ENCODE results near the gene KCMF1. TPM values are rescaled to one million over a fixed set of nuclear protein-coding genes. Genes with fewer than 3 reads are reported as not detected.

KCMF1 gene
- total and polyA plus RNA-seq, 4 donors, result 10.5 to 45.4 (median 23.1) TPM

DNA sequence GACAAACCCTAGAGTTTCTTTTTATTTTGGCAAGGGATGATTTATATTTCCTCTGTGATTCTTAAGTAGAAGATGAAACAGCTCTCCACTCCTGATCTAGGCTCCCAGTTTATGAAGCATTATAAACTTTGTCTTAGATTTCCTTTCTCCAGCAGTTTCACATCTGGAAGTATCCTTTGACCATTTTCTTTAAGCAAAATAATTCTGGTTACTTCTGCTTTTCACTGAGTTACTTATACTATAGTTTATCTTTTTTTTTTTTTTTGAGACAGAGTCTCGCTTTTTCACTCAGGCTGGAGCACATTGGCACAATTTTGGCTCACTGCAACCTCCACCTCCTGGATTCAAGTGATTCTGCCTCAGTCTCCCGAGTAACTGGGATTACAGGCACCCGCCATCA, 45.5 kb downstream of the KCMF1 start:
- TF ChIP-seq HNF4A (conservative IDR thresholded peaks at IDR 0.05) (no peak), JUND (IDR thresholded peaks at IDR 0.05) (no peak), GABPA (IDR thresholded peaks at IDR 0.05 in 1 of 2, conservative IDR thresholded peaks at IDR 0.05 in 1 of 2) (no peak), EGR1 (IDR thresholded peaks at IDR 0.05; ENCODE audit: low read depth in 2 of 2) (no peak), RXRA (IDR thresholded peaks at IDR 0.05) (no peak), RAD21 (IDR thresholded peaks at IDR 0.05) (no peak), FOXA2 (IDR thresholded peaks at IDR 0.05) (no peak), SP1 (IDR thresholded peaks at IDR 0.05) (no peak), FOXA1 (IDR thresholded peaks at IDR 0.05) (no peak), NR2F2 (IDR thresholded peaks at IDR 0.05) (no peak)
- TF ChIP-seq, protein P1, sequence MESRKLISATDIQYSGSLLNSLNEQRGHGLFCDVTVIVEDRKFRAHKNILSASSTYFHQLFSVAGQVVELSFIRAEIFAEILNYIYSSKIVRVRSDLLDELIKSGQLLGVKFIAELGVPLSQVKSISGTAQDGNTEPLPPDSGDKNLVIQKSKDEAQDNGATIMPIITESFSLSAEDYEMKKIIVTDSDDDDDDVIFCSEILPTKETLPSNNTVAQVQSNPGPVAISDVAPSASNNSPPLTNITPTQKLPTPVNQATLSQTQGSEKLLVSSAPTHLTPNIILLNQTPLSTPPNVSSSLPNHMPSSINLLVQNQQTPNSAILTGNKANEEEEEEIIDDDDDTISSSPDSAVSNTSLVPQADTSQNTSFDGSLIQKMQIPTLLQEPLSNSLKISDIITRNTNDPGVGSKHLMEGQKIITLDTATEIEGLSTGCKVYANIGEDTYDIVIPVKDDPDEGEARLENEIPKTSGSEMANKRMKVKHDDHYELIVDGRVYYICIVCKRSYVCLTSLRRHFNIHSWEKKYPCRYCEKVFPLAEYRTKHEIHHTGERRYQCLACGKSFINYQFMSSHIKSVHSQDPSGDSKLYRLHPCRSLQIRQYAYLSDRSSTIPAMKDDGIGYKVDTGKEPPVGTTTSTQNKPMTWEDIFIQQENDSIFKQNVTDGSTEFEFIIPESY (IDR thresholded peaks at IDR 0.05), result no peak
- TF ChIP-seq, protein P2, sequence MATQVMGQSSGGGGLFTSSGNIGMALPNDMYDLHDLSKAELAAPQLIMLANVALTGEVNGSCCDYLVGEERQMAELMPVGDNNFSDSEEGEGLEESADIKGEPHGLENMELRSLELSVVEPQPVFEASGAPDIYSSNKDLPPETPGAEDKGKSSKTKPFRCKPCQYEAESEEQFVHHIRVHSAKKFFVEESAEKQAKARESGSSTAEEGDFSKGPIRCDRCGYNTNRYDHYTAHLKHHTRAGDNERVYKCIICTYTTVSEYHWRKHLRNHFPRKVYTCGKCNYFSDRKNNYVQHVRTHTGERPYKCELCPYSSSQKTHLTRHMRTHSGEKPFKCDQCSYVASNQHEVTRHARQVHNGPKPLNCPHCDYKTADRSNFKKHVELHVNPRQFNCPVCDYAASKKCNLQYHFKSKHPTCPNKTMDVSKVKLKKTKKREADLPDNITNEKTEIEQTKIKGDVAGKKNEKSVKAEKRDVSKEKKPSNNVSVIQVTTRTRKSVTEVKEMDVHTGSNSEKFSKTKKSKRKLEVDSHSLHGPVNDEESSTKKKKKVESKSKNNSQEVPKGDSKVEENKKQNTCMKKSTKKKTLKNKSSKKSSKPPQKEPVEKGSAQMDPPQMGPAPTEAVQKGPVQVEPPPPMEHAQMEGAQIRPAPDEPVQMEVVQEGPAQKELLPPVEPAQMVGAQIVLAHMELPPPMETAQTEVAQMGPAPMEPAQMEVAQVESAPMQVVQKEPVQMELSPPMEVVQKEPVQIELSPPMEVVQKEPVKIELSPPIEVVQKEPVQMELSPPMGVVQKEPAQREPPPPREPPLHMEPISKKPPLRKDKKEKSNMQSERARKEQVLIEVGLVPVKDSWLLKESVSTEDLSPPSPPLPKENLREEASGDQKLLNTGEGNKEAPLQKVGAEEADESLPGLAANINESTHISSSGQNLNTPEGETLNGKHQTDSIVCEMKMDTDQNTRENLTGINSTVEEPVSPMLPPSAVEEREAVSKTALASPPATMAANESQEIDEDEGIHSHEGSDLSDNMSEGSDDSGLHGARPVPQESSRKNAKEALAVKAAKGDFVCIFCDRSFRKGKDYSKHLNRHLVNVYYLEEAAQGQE (IDR thresholded peaks at IDR 0.05), result no peak
- TF ChIP-seq, protein P3, sequence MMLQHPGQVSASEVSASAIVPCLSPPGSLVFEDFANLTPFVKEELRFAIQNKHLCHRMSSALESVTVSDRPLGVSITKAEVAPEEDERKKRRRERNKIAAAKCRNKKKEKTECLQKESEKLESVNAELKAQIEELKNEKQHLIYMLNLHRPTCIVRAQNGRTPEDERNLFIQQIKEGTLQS (IDR thresholded peaks at IDR 0.05), result no peak
- Histone ChIP-seq H3K36me3 (ENCODE audit: control insufficient read depth in 4 of 4, insufficient read depth in 3 of 4, low read depth in 1 of 4, low read length in 3 of 4) (no peaks in the 10 kb centered on the region), H3K9me3 (ENCODE audit: control insufficient read depth in 4 of 4, low read length in 3 of 4) (no peaks in the 10 kb centered on the region), H3K4me3 (ENCODE audit: low read depth in 1 of 3, low read length in 3 of 3) (no peak overlapping the region), H3K27me3 (ENCODE audit: control insufficient read depth in 4 of 4, insufficient read depth in 4 of 4, low read length in 3 of 4) (no peaks in the 10 kb centered on the region), H3K4me1 (ENCODE audit: control insufficient read depth in 4 of 4, insufficient read depth in 4 of 4, low read length in 3 of 4) (peaks cover 0 to 6% (median 3%) of the 10 kb centered on the region in 4 donors), H3K27ac (ENCODE audit: low read depth in 1 of 2, low read length in 2 of 2) (no peak overlapping the region), H3K9ac (ENCODE audit: low read depth in 1 of 2, low read length in 2 of 2) (no peak overlapping the region)
- DNase-seq (ENCODE audit: low spot score), result no peak
- 82% methylated on average over 3 of the region's 3 CpGs for WGBS

DNA sequence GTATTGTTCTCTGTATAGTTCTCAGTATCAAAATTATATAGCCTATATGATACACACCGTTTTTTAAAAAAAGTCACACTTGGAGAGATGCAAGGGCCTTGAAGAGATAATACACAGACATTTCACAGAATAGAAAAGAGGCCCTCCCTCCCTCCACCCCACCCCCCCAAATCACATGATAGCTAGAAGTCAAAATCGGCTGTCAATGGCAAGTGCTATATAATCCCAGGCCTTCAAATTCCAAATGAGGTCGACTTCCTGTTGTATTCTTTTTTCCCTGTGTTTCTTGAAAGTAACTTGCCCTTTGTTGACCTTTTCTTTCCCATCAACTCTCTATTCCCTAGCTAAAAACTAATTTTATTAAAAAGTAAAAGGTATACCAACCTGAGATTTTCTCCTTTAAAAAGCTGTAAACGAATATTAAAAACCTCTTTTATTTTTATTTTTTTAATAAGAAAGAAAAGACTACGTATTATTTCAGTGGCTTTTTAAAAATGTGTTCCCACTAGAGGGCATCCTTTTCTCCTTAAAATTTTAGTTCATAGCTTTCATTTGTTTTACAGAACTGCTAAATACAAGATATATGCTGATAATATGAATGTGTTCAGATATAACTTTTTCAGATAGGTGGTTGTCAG, 46.6 kb downstream of the KCMF1 start:
- 37% methylated on average over 5 of the region's 5 CpGs for WGBS
- no peak overlapping the region for H3K27ac ChIP-seq (ENCODE audit: low read depth in 1 of 2, low read length in 2 of 2)
- no peaks in the 10 kb centered on the region for H3K9me3 ChIP-seq (ENCODE audit: control insufficient read depth in 4 of 4, low read length in 3 of 4)
- H3K9ac ChIP-seq (ENCODE audit: low read depth in 1 of 2, low read length in 2 of 2), result no peak overlapping the region
- peaks cover 0 to 5% (median 3%) of the 10 kb centered on the region in 4 donors for H3K4me1 ChIP-seq (ENCODE audit: control insufficient read depth in 4 of 4, insufficient read depth in 4 of 4, low read length in 3 of 4)
- DNase-seq (ENCODE audit: low spot score), result no peak
- TF ChIP-seq NR2F2 (IDR thresholded peaks at IDR 0.05), result peak; percentile 17
- peak; percentile 31 to 40 for TF ChIP-seq RAD21 (IDR thresholded peaks at IDR 0.05)
- TF ChIP-seq EGR1 (IDR thresholded peaks at IDR 0.05; ENCODE audit: low read depth in 2 of 2), result no peak
- no peak overlapping the region for H3K4me3 ChIP-seq (ENCODE audit: low read depth in 1 of 3, low read length in 3 of 3)
- H3K27me3 ChIP-seq (ENCODE audit: control insufficient read depth in 4 of 4, insufficient read depth in 4 of 4, low read length in 3 of 4), result no peaks in the 10 kb centered on the region
- no peaks in the 10 kb centered on the region for H3K36me3 ChIP-seq (ENCODE audit: control insufficient read depth in 4 of 4, insufficient read depth in 3 of 4, low read depth in 1 of 4, low read length in 3 of 4)
